ENCODE results near the gene M6PR.

DNA sequence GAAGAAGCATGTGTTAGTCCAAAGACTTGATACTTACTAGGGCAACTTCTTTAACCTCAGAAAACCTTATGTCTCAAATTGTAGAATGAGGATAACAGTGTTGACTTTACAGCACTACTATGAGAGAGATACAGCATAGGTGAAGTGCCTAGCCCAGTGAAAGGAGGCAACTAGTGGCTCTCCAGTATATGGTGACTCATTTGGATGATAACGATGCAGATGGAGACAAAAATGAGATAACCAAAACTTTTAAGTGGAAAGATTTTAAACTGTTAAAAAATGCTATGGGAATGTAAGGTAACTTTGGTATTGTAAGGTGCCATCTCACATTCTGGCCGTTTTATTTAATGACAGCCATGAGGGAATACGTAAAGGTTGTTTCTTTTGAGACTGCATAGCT, 32.4 kb downstream of the M6PR start:
- TF ChIP-seq, protein P1, sequence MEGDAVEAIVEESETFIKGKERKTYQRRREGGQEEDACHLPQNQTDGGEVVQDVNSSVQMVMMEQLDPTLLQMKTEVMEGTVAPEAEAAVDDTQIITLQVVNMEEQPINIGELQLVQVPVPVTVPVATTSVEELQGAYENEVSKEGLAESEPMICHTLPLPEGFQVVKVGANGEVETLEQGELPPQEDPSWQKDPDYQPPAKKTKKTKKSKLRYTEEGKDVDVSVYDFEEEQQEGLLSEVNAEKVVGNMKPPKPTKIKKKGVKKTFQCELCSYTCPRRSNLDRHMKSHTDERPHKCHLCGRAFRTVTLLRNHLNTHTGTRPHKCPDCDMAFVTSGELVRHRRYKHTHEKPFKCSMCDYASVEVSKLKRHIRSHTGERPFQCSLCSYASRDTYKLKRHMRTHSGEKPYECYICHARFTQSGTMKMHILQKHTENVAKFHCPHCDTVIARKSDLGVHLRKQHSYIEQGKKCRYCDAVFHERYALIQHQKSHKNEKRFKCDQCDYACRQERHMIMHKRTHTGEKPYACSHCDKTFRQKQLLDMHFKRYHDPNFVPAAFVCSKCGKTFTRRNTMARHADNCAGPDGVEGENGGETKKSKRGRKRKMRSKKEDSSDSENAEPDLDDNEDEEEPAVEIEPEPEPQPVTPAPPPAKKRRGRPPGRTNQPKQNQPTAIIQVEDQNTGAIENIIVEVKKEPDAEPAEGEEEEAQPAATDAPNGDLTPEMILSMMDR (IDR thresholded peaks at IDR 0.05): no peak
- TF ChIP-seq EP300 (IDR thresholded peaks at IDR 0.05; ENCODE audit: low read depth): no peak
